CD8-positive, alpha-beta memory T cell (primary cell): ENCODE data around the gene IL26. TPM values are rescaled to one million over a fixed set of nuclear protein-coding genes. Genes with fewer than 3 reads are reported as not detected.

Experiments used
- polyA plus RNA-seq: library from polyadenylated mRNA; unstranded; fragments of 300-500 nt; fragmentation: Illumina TruSeq; gene quantifications from one replicate; pipeline ENCODE4 v1.2.3, GENCODE V29; 2021
- total RNA-seq, 2 experiments: library from RNA; stranded (reverse); gene quantifications; one replicate each; pipeline ENCODE4 v1.2.3, GENCODE V29; 2021

The IL26 gene
- total and polyA plus RNA-seq, 3 experiments from 2014 or later, result 0.28 to 1.00 (median 0.88) TPM

Other genes starting within 250 kb of the IL26 start
- 1 to 10 TPM in 1 of 2 experiments, under 1 TPM in 1; 0.95 to 1.6 TPM for gene IFNG-AS1, start 236.4 kb downstream of the IL26 start, total RNA-seq
- gene IFNG-AS1, start 236.4 kb downstream of the IL26 start, polyA plus RNA-seq, result 35.4 TPM
- 100 to 1,000 TPM; 408 to 427 TPM for gene IFNG, start 66.1 kb downstream of the IL26 start, total RNA-seq
- 7.3 TPM for gene IFNG, start 66.1 kb downstream of the IL26 start, polyA plus RNA-seq
- under 1 TPM; 0.46 to 0.64 TPM for gene IL22, start 27.8 kb upstream of the IL26 start, total RNA-seq
- not detected for gene IL22, start 27.8 kb upstream of the IL26 start, polyA plus RNA-seq
- gene MDM1, start 106.6 kb upstream of the IL26 start, total RNA-seq, result 10 to 100 TPM; 23.6 to 25.3 TPM
- 15.7 TPM for gene MDM1, start 106.6 kb upstream of the IL26 start, polyA plus RNA-seq